Sigmoid colon (tissue), 4 donors: ENCODE measurements around the gene ARID3B.

Experiments
- CTCF ChIP-seq, 4 experiments: fragments of 450-650 bp in 3 of 4; fragments of 200-600 bp in 1 of 4; IDR thresholded peaks; one replicate each; pipeline ENCODE4 v1.5.1; 2016 to 2019; ENCODE audit warnings: antibody characterized with exemption in 4 of 4, mild to moderate bottlenecking in 3 of 4, moderate library complexity in 2 of 4
- EP300 ChIP-seq, 4 donors: sonication (generic); formaldehyde crosslinking; IDR thresholded peaks; one replicate each; pipeline ENCODE4 v1.6.1; 2017; ENCODE audit warnings: antibody characterized with exemption in 4 of 4
- POLR2A ChIP-seq, 2 donors: fragments of 450-650 bp; IDR thresholded peaks; one replicate each; pipeline ENCODE4 v1.6.1; 2016; ENCODE audit warnings: antibody characterized with exemption in 2 of 2, mild to moderate bottlenecking in 2 of 2, moderate library complexity in 2 of 2
- POLR2AphosphoS5 ChIP-seq, 4 donors: sonication (generic); formaldehyde crosslinking; IDR thresholded peaks; one replicate each; pipeline ENCODE4 v1.6.1; 2017; ENCODE audit warnings: antibody characterized with exemption in 4 of 4

- TF ChIP-seq CTCF (IDR thresholded peaks at IDR 0.05) = no peak
- TF ChIP-seq POLR2A (IDR thresholded peaks at IDR 0.05) = no peak
- no peak for TF ChIP-seq POLR2AphosphoS5 (IDR thresholded peaks at IDR 0.05)
- no peak for TF ChIP-seq EP300 (IDR thresholded peaks at IDR 0.05)
These were observed 76.0 kb downstream of the ARID3B start for GRCh38 chr15:74616996-74617395.
